Endodermal cell (in vitro differentiated cells): Measurements from ENCODE around the gene LHFPL3. TPM values are rescaled to one million over a fixed set of nuclear protein-coding genes. Genes with fewer than 3 reads are reported as not detected.

Experiments
- DNase-seq: peaks from one replicate; pipeline ENCODE4 v3.0.0-alpha.2; 2017
- H3K27ac ChIP-seq: 2 replicates; pipeline ENCODE4 v1.5.1; 2013; ENCODE audit warnings: mild to moderate bottlenecking, low read depth, low read length, moderate library complexity
- H3K27me3 ChIP-seq: 2 replicates; pipeline ENCODE4 v1.6.1; 2013; ENCODE audit warnings: mild to moderate bottlenecking, low read length, moderate library complexity; ENCODE audit not compliant: insufficient read depth, control insufficient read depth, poor library complexity, severe bottlenecking
- H3K36me3 ChIP-seq: 2 replicates; pipeline ENCODE4 v1.7.0; 2013; ENCODE audit warnings: mild to moderate bottlenecking, low read length, moderate library complexity; ENCODE audit not compliant: control insufficient read depth, insufficient read depth
- H3K4me1 ChIP-seq: one replicate; pipeline ENCODE4 v1.7.0; 2013; ENCODE audit warnings: low read length; ENCODE audit not compliant: control insufficient read depth, insufficient read depth
- H3K4me3 ChIP-seq: 2 replicates; pipeline ENCODE4 v1.5.1; 2013; ENCODE audit warnings: mild to moderate bottlenecking, low read length, moderate library complexity
- H3K9ac ChIP-seq: 2 replicates; pipeline ENCODE4 v1.6.1; 2013; ENCODE audit warnings: mild to moderate bottlenecking, low read length, moderate library complexity; ENCODE audit not compliant: poor library complexity, severe bottlenecking; ENCODE audit errors: extremely low read depth
- H3K9me3 ChIP-seq: 2 replicates; pipeline ENCODE4 v1.6.1; 2013; ENCODE audit warnings: mild to moderate bottlenecking, low read length, moderate library complexity; ENCODE audit not compliant: control insufficient read depth
- H3K27ac Mint-ChIP-seq: 2 replicates; pipeline ENCODE4 v1.8.0; 2020; ENCODE audit warnings: mixed read lengths
- H3K27me3 Mint-ChIP-seq: 2 replicates; pipeline ENCODE4 v1.8.0; 2021; ENCODE audit warnings: mild to moderate bottlenecking, mixed read lengths; ENCODE audit not compliant: insufficient read depth
- H3K36me3 Mint-ChIP-seq: 2 replicates; pipeline ENCODE4 v1.8.0; 2020; ENCODE audit warnings: low read depth, mixed read lengths
- H3K4me1 Mint-ChIP-seq: 2 replicates; pipeline ENCODE4 v1.8.0; 2020; ENCODE audit warnings: mixed read lengths
- H3K4me3 Mint-ChIP-seq: 2 replicates; pipeline ENCODE4 v1.8.0; 2020; ENCODE audit warnings: mild to moderate bottlenecking, moderate library complexity, mixed read lengths
- H3K9me3 Mint-ChIP-seq: 2 replicates; pipeline ENCODE4 v1.8.0; 2020; ENCODE audit warnings: mild to moderate bottlenecking, mixed read lengths
- WGBS, 2 experiments: methylation state at CpG; one replicate each; pipeline versions ENCODE4 v1.1.5 to v1.1.7; 2013; ENCODE audit warnings: missing lambda C conversion rate in 2 of 2, mixed read lengths in 1 of 2; ENCODE audit not compliant: insufficient coverage in 1 of 2, insufficient read length in 1 of 2; 5-methylcytosine and 5-hydroxymethylcytosine counted together
- total RNA-seq, 2 donors: library from RNA; stranded (reverse); fragmentation: NEBNext Ultra II Directional in 1 of 2; extraction: Animal tissue kit (Norgen Biotek cat#: 25700) in 1 of 2; gene quantifications; 2 replicates in 1 of 2; 3 replicates in 1 of 2; pipeline ENCODE4 v1.2.1, GENCODE V29; 2021
- TF ChIP-seq, protein P1 (sequence below): fragments of 200-600 bp; sonication (generic); conservative IDR thresholded peaks from 2 replicates; pipeline ENCODE4 v1.5.0; 2021; ENCODE audit warnings: antibody characterized with exemption, mild to moderate bottlenecking

LHFPL3 gene
- total RNA-seq, 2 donors from 2014 or later = not detected

DNA sequence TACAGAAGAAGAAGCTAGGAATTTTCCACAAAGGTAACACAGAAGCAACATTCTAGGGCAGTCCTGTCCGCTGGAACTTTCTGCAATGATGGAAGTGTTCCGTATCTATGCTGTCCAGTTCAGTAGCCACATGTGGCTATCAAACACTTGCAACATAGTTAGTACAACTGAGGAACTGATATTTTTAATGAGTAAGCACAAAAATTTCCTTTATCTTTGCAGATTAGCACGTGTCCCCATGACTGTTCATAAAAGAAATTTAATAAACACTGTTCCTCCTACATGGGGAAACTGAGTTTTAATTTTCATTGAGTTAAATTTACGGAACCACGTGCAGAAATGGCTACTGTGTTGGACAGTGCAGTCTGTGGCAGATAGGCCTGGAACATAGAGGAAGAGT, 349.2 kb downstream of the LHFPL3 start:
- no peaks in the 10 kb centered on the region for H3K27me3 ChIP-seq
- H3K4me3 ChIP-seq = no peak overlapping the region
- DNase-seq = no peak
- H3K27me3 Mint-ChIP-seq = no peaks in the 10 kb centered on the region
- H3K4me3 Mint-ChIP-seq = no peak overlapping the region
- no peak overlapping the region for H3K27ac ChIP-seq
- no peaks in the 10 kb centered on the region for H3K4me1 ChIP-seq
- H3K9me3 ChIP-seq = no peaks in the 10 kb centered on the region
- WGBS, 2 experiments = 88 to 96% methylated on average over 4 to 5 of the region's 5 CpGs
- H3K36me3 ChIP-seq = no peaks in the 10 kb centered on the region
- no peak overlapping the region for H3K27ac Mint-ChIP-seq
- no peaks in the 10 kb centered on the region for H3K36me3 Mint-ChIP-seq
- H3K9me3 Mint-ChIP-seq = no peaks in the 10 kb centered on the region
- TF ChIP-seq, protein P1, sequence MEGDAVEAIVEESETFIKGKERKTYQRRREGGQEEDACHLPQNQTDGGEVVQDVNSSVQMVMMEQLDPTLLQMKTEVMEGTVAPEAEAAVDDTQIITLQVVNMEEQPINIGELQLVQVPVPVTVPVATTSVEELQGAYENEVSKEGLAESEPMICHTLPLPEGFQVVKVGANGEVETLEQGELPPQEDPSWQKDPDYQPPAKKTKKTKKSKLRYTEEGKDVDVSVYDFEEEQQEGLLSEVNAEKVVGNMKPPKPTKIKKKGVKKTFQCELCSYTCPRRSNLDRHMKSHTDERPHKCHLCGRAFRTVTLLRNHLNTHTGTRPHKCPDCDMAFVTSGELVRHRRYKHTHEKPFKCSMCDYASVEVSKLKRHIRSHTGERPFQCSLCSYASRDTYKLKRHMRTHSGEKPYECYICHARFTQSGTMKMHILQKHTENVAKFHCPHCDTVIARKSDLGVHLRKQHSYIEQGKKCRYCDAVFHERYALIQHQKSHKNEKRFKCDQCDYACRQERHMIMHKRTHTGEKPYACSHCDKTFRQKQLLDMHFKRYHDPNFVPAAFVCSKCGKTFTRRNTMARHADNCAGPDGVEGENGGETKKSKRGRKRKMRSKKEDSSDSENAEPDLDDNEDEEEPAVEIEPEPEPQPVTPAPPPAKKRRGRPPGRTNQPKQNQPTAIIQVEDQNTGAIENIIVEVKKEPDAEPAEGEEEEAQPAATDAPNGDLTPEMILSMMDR = no peak
- H3K9ac ChIP-seq = no peak overlapping the region
- no peaks in the 10 kb centered on the region for H3K4me1 Mint-ChIP-seq

DNA sequence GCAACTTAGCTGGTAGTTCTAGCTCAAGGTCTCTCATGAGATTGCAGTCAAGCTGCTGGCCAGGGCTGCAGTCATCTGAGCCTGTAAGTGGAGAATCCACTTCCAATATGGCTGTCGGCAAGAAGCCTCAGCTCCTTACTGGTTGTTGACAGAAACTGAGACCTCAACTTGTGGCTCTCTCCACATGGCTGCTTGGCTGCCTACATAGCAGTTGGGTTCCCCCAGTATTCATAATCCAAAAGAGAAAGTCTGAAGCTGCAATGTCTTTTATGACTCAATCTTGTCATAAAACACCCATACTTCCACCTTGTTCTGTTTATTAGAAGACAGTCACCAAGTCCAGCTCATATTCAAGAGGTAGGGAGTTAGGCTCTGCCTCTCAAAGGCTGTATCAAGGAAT, 350.7 kb downstream of the LHFPL3 start:
- H3K4me1 ChIP-seq = no peaks in the 10 kb centered on the region
- WGBS, 2 experiments = 88% methylated on average over 1 of the region's 1 CpG; no CpG with 5 or more reads in 1 of the 2 experiments
- H3K36me3 ChIP-seq = no peaks in the 10 kb centered on the region
- no peak overlapping the region for H3K9ac ChIP-seq
- H3K27ac Mint-ChIP-seq = no peak overlapping the region
- TF ChIP-seq, protein P1 = no peak
- DNase-seq = no peak
- no peak overlapping the region for H3K27ac ChIP-seq
- H3K9me3 ChIP-seq = no peaks in the 10 kb centered on the region
- no peaks in the 10 kb centered on the region for H3K36me3 Mint-ChIP-seq
- no peak overlapping the region for H3K4me3 ChIP-seq
- H3K4me1 Mint-ChIP-seq = no peaks in the 10 kb centered on the region
- no peaks in the 10 kb centered on the region for H3K27me3 Mint-ChIP-seq
- no peaks in the 10 kb centered on the region for H3K9me3 Mint-ChIP-seq
- H3K4me3 Mint-ChIP-seq = no peak overlapping the region
- no peaks in the 10 kb centered on the region for H3K27me3 ChIP-seq

DNA sequence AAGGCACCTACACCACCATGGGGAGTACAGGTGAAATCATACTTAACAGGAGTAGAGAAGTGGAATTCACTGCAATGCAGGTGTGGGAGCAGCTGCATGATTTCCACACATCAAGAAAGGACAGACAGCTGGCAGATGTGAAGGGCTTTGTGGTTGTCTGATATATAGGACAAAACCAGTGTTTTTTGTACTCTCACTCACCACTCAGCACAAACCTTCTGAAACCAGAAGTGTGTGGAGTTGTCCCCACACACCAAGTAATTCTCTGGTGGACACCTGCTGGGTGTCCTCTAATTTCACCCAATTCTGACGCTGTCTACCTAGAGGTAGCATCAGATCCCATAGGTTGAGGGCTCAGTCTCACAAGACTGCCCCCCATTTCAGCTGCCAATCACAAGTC, 357.9 kb downstream of the LHFPL3 start:
- no peaks in the 10 kb centered on the region for H3K27me3 Mint-ChIP-seq
- no peaks in the 10 kb centered on the region for H3K9me3 ChIP-seq
- H3K4me3 ChIP-seq = no peak overlapping the region
- H3K27ac Mint-ChIP-seq = no peak overlapping the region
- H3K27ac ChIP-seq = no peak overlapping the region
- H3K9ac ChIP-seq = no peak overlapping the region
- H3K27me3 ChIP-seq = no peaks in the 10 kb centered on the region
- TF ChIP-seq, protein P1 = no peak
- no peaks in the 10 kb centered on the region for H3K4me1 Mint-ChIP-seq
- 79 to 100% methylated on average over 1 of the region's 1 CpG for WGBS, 2 experiments
- H3K36me3 ChIP-seq = no peaks in the 10 kb centered on the region
- no peak overlapping the region for H3K4me3 Mint-ChIP-seq
- H3K9me3 Mint-ChIP-seq = peaks cover under 1% of the 10 kb centered on the region
- H3K4me1 ChIP-seq = no peaks in the 10 kb centered on the region
- no peak for DNase-seq
- H3K36me3 Mint-ChIP-seq = no peaks in the 10 kb centered on the region
